MG63 (cell line): ENCODE results near the gene C20orf204. TPM values are rescaled to one million over a fixed set of nuclear protein-coding genes. Genes with fewer than 3 reads are reported as not detected.
"Not testable (repeated sequence)": the region's sequence is repeated elsewhere in the genome, so short reads cannot be mapped to it uniquely, and the experiment has no call there.

Source experiments
- DNase-seq: peaks from one replicate; pipeline ENCODE4 v3.0.0-alpha.2; 2020
- H3K27me3 ChIP-seq: fragments of 250-450 bp; sonication (Bioruptor Pico); 2 replicates; pipeline ENCODE4 v1.5.1; 2020; ENCODE audit warnings: mild to moderate bottlenecking, moderate library complexity
- H3K36me3 ChIP-seq: fragments of 250-450 bp; sonication (Bioruptor Pico); 2 replicates; pipeline ENCODE4 v1.5.1; 2020; ENCODE audit warnings: mild to moderate bottlenecking, moderate library complexity
- H3K4me3 ChIP-seq: fragments of 250-450 bp; sonication (Bioruptor Pico); 2 replicates; pipeline ENCODE4 v1.5.1; 2020; ENCODE audit warnings: mild to moderate bottlenecking, moderate library complexity
- H3K9me3 ChIP-seq: fragments of 250-450 bp; sonication (Bioruptor Pico); 2 replicates; pipeline ENCODE4 v1.5.1; 2020; ENCODE audit warnings: mild to moderate bottlenecking, moderate library complexity
- total RNA-seq: library from RNA; depleted of rRNA; stranded (reverse); fragments of >200 nt; shearing (Covaris generic); gene quantifications from 2 replicates; pipeline ENCODE4 v1.2.3, GENCODE V29; 2014; ENCODE audit warnings: low replicate concordance; rRNA removed

Gene C20orf204
- total RNA-seq, 1 experiment from 2014 or later: 0.95 TPM

GRCh38 chr20:64080813-64081623 lies 45.0 kb downstream of the C20orf204 start:
- DNase-seq: no peak
- H3K4me3 ChIP-seq: no peak overlapping the region
- peaks cover 5% of the 10 kb centered on the region for H3K36me3 ChIP-seq
- H3K27me3 ChIP-seq: no peaks in the 10 kb centered on the region
- H3K9me3 ChIP-seq: no peaks in the 10 kb centered on the region

GRCh38 chr20:64081624-64081964 lies 45.6 kb downstream of the C20orf204 start:
- H3K36me3 ChIP-seq: no peaks in the 10 kb centered on the region; the same call in 1 of the 2 replicates
- H3K9me3 ChIP-seq: no peaks in the 10 kb centered on the region
- no peak for DNase-seq
- H3K4me3 ChIP-seq: no peak overlapping the region
- H3K27me3 ChIP-seq: no peaks in the 10 kb centered on the region

GRCh38 chr20:64082126-64082731 lies 46.2 kb downstream of the C20orf204 start:
- Histone ChIP-seq H3K4me3 (no peak overlapping the region), H3K27me3 (no peaks in the 10 kb centered on the region), H3K36me3 (no peaks in the 10 kb centered on the region; the same call in 1 of the 2 replicates), H3K9me3 (no peaks in the 10 kb centered on the region)
- DNase-seq: no peak

DNA sequence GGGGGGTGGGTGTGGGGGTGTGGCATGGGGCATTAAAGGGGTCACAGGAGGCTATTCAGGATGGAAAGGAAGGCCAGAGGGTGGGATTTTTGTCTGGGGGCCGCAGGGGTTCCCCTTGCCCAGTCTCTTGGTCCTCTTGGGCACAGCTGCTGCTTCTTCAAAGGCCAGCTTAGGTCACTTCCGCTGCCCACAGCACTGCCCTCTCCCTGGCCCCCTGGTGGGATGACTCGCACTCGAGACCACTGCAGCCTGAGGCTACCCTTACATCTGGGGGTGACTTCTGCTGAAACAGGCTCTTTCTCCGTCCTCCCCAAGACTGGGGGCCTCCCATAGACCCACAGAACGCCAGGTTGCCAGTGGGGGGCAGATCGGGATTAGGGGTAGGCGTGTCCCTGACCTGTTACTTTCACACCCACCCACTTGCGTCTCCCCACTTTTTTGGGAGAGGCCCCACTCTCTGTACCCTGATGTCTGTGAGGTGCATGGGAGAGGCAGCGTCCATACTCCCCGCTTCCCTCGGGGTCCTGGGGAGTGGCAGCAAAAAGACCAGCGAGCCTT lies 46.9 kb downstream of the C20orf204 start:
- H3K4me3 ChIP-seq: peak overlapping the region; percentile 52
- H3K27me3 ChIP-seq: no peaks in the 10 kb centered on the region
- H3K9me3 ChIP-seq: no peaks in the 10 kb centered on the region
- H3K36me3 ChIP-seq: no peaks in the 10 kb centered on the region
- DNase-seq: peak; percentile 45

DNA sequence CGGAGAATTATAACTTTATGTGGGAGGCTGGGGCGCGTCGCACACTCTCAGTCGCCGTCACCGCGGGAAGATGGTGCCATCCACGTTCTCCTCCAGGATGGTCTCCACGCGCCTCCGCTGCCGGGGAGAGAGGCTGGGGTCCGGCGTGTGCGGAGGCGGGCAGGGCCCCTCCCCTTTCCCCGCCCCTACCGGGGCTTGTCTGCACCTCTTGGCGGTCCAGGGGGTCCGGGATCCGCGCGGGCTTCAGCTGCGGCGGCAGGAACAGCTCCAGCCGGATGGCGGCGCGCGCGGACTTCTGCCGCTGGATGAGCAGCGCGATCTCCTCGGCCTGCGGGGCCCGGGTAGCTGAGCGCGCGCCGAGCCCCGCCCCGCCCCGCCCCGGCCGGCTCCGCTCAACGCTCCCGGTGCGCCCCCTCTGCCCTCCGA lies 47.4 kb downstream of the C20orf204 start:
- Histone ChIP-seq H3K27me3 (no peaks in the 10 kb centered on the region), H3K36me3 (no peaks in the 10 kb centered on the region), H3K4me3 (peak overlapping the region; percentile 52), H3K9me3 (no peaks in the 10 kb centered on the region)
- peak; percentile 89 for DNase-seq

- no peaks in the 10 kb centered on the region for H3K36me3 ChIP-seq
- peak within 1 kb of the TSS; percentile 52 for H3K4me3 ChIP-seq
- H3K9me3 ChIP-seq: no peaks in the 10 kb centered on the region
- no peaks in the 10 kb centered on the region for H3K27me3 ChIP-seq
- no peak for DNase-seq
These were observed 48.1 kb downstream of the C20orf204 start, which contains the start of gene LKAAEAR1 for GRCh38 chr20:64083804-64084684. TSS of gene LKAAEAR1 (minus strand) at chr20:64084398. CDS start at chr20:64084219, 179 bp downstream.

DNA sequence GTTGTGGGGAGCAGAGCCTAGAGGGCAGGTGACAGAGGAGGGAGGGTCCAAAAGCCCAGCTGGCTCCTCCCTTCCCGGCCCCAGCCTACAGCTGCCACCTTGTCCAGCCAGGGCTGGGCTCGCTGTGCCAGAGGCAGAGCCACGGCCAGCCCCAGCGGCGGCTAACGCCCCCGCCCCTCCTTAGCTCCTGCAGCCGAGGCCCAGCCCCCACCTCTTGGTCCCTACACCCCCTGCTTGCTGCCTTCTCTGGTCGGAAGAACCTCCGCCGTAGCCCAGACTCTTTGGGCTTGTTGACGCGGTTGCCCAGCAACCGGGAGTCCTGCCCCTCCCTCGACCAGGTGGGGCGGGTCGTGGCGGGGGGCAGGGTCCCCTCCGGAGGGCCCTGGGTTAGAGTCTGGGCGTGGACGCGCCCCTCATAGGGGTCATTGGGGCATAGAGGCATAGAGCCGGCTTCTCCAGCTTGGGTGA lies 48.7 kb downstream of the C20orf204 start:
- Histone ChIP-seq H3K36me3 (no peaks in the 10 kb centered on the region), H3K9me3 (no peaks in the 10 kb centered on the region), H3K4me3 (no peak overlapping the region), H3K27me3 (no peaks in the 10 kb centered on the region)
- no peak for DNase-seq

DNA sequence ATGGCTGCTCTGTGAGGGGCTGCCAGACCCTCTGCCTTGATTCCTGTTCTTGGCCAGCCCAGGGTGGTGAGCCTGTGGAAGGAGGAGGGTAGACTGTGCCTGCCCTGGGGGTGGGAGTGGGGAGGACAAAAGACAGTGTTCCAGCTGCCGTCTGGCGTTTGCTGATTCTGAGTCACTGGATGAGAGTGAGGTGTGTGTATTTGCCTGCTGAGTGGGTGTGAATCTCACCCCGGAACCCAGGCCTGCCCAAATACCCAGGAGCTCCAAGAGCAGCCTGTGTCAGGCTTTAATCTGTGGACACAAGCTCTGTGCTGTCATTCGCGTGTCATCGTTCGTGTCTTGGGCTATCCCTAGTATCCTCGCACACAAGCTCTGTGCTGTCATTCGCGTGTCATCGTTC lies 50.8 kb downstream of the C20orf204 start:
- H3K9me3 ChIP-seq: no peaks in the 10 kb centered on the region
- no peak for DNase-seq
- H3K27me3 ChIP-seq: no peaks in the 10 kb centered on the region
- no peaks in the 10 kb centered on the region for H3K36me3 ChIP-seq
- H3K4me3 ChIP-seq: no peak overlapping the region

DNA sequence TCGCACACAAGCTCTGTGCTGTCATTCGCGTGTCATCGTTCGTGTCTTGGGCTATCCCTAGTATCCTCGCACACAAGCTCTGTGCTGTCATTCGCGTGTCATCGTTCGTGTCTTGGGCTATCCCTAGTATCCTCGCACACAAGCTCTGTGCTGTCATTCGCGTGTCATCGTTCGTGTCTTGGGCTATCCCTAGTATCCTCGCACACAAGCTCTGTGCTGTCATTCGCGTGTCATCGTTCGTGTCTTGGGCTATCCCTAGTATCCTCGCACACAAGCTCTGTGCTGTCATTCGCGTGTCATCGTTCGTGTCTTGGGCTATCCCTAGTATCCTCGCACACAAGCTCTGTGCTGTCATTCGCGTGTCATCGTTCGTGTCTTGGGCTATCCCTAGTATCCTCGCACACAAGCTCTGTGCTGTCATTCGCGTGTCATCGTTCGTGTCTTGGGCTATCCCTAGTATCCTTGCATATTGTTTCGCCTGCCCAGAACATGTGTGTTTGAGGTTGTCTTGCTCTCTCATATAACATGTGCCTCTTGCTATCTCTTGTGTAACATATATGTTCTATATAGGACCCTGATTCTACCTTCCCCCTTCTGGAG lies 51.3 kb downstream of the C20orf204 start:
- not testable (repeated sequence) for DNase-seq, H3K9me3 ChIP-seq, H3K36me3 ChIP-seq, H3K27me3 ChIP-seq, H3K4me3 ChIP-seq

DNA sequence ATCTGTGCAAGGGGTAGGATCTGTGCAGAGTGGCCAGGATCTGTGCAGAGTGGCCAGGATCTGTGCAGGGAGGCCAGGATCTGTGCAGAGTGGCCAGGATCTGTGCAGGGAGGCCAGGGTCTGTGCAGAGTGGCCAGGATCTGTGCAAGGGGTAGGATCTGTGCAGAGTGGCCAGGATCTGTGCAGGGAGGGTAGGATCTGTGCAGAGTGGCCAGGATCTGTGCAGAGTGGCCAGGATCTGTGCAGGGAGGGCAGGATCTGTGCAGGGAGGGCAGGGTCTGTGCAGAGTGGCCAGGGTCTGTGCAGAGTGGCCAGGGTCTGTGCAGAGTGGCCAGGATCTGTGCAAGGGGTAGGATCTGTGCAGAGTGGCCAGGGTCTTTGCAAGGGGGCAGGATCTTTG lies 52.6 kb downstream of the C20orf204 start:
- H3K27me3 ChIP-seq, H3K9me3 ChIP-seq, H3K4me3 ChIP-seq, H3K36me3 ChIP-seq, DNase-seq: not testable (repeated sequence)

Other genes starting within 250 kb of the C20orf204 start
- 5.5 and 15.9 TPM in 2 replicates for gene ZBTB46, start 204.9 kb upstream of the C20orf204 start, total RNA-seq
- not detected in 2 replicates for gene ABHD16B, start 174.7 kb upstream of the C20orf204 start, total RNA-seq
- 185 and 192 TPM in 2 replicates for gene TPD52L2, start 170.9 kb upstream of the C20orf204 start, total RNA-seq
- 69.3 and 92.0 TPM in 2 replicates for gene DNAJC5, start 141.1 kb upstream of the C20orf204 start, total RNA-seq
- gene UCKL1, start 79.8 kb upstream of the C20orf204 start, total RNA-seq: 17.1 and 35.9 TPM in 2 replicates
- gene ZNF512B, start 66.3 kb upstream of the C20orf204 start, total RNA-seq: 14.4 and 20.8 TPM in 2 replicates
- gene SAMD10, start 56.5 kb upstream of the C20orf204 start, total RNA-seq: 0.07 and 3.9 TPM in 2 replicates
- 96.5 and 126 TPM in 2 replicates for gene PRPF6, start 55.0 kb upstream of the C20orf204 start, total RNA-seq
- 0.22 and 0.92 TPM in 2 replicates for gene SOX18, start 13.5 kb downstream of the C20orf204 start, total RNA-seq
- 37.8 and 48.0 TPM in 2 replicates for gene TCEA2, start 27.0 kb downstream of the C20orf204 start, total RNA-seq
- 20.2 and 40.9 TPM in 2 replicates for gene RGS19, start 43.3 kb downstream of the C20orf204 start, total RNA-seq
- 1.2 and 3.9 TPM in 2 replicates for gene OPRL1, start 43.9 kb downstream of the C20orf204 start, total RNA-seq
- gene LKAAEAR1, start 48.2 kb downstream of the C20orf204 start, total RNA-seq: 5.0 and 9.9 TPM in 2 replicates
- not detected in 2 replicates for gene NPBWR2, start 71.4 kb downstream of the C20orf204 start, total RNA-seq
- gene MYT1, start 128.3 kb downstream of the C20orf204 start, total RNA-seq: not detected in 2 replicates
- 42.4 and 79.3 TPM in 2 replicates for gene PCMTD2, start 219.6 kb downstream of the C20orf204 start, total RNA-seq